ENCODE measurements around the gene FBXO47.
A peak's percentile ranks its signal among the peaks of the same experiment; 100 is the strongest.

Gene FBXO47

GRCh38 chr17:38905375-38905774, 61.8 kb downstream of the FBXO47 start:
- TF ChIP-seq CTCF (IDR thresholded peaks at IDR 0.05) = no peak
- no peak for DNase-seq
- Mint-ChIP-seq H3K4me1 (peaks cover 22% of the 10 kb centered on the region), H3K4me3 (no peak overlapping the region), H3K36me3 (ENCODE audit: low read depth) (peaks cover 27% of the 10 kb centered on the region), H3K9me3 (no peaks in the 10 kb centered on the region), H3K27ac (peak overlapping the region; percentile 66), H3K27me3 (ENCODE audit: low read depth, poor library complexity) (peaks cover 4% of the 10 kb centered on the region)

- no peak overlapping the region for H3K4me3 Mint-ChIP-seq
- peaks cover 22% of the 10 kb centered on the region for H3K4me1 Mint-ChIP-seq
- H3K27me3 Mint-ChIP-seq (ENCODE audit: low read depth, poor library complexity) = peaks cover 4% of the 10 kb centered on the region
- TF ChIP-seq CTCF (IDR thresholded peaks at IDR 0.05) = no peak
- H3K27ac Mint-ChIP-seq = no peak overlapping the region
- DNase-seq = no peak
- H3K36me3 Mint-ChIP-seq (ENCODE audit: low read depth) = peaks cover 27% of the 10 kb centered on the region
- no peaks in the 10 kb centered on the region for H3K9me3 Mint-ChIP-seq
Observed at GRCh38 chr17:38904892-38905291, 62.3 kb downstream of the FBXO47 start.

- no peak for TF ChIP-seq CTCF (IDR thresholded peaks at IDR 0.05)
- no peaks in the 10 kb centered on the region for H3K9me3 Mint-ChIP-seq
- peaks cover 33% of the 10 kb centered on the region for H3K4me1 Mint-ChIP-seq
- H3K27ac Mint-ChIP-seq = no peak overlapping the region
- H3K36me3 Mint-ChIP-seq (ENCODE audit: low read depth) = peaks cover 36% of the 10 kb centered on the region
- no peak overlapping the region for H3K4me3 Mint-ChIP-seq
- no peak for DNase-seq
- peaks cover 4% of the 10 kb centered on the region for H3K27me3 Mint-ChIP-seq (ENCODE audit: low read depth, poor library complexity)
Observed at GRCh38 chr17:38903404-38903803, 63.8 kb downstream of the FBXO47 start.

GRCh38 chr17:38900978-38901656, 66.1 kb downstream of the FBXO47 start:
- H3K4me3 Mint-ChIP-seq = no peak overlapping the region
- H3K9me3 Mint-ChIP-seq = no peaks in the 10 kb centered on the region
- no peak for DNase-seq
- H3K36me3 Mint-ChIP-seq (ENCODE audit: low read depth) = peaks cover 39% of the 10 kb centered on the region
- peaks cover 38% of the 10 kb centered on the region for H3K4me1 Mint-ChIP-seq
- TF ChIP-seq CTCF (IDR thresholded peaks at IDR 0.05) = no peak
- peak overlapping the region; percentile 84 for H3K27ac Mint-ChIP-seq
- H3K27me3 Mint-ChIP-seq (ENCODE audit: low read depth, poor library complexity) = peaks cover 4% of the 10 kb centered on the region

GRCh38 chr17:38899421-38899820, 67.8 kb downstream of the FBXO47 start:
- peaks cover 44% of the 10 kb centered on the region for H3K4me1 Mint-ChIP-seq
- DNase-seq = no peak
- no peak overlapping the region for H3K4me3 Mint-ChIP-seq
- H3K27ac Mint-ChIP-seq = peak overlapping the region; percentile 42
- peaks cover 4% of the 10 kb centered on the region for H3K27me3 Mint-ChIP-seq (ENCODE audit: low read depth, poor library complexity)
- H3K9me3 Mint-ChIP-seq = no peaks in the 10 kb centered on the region
- H3K36me3 Mint-ChIP-seq (ENCODE audit: low read depth) = peaks cover 36% of the 10 kb centered on the region
- TF ChIP-seq CTCF (IDR thresholded peaks at IDR 0.05) = no peak

- Mint-ChIP-seq H3K27ac (peak overlapping the region; percentile 77), H3K36me3 (ENCODE audit: low read depth) (peaks cover 34% of the 10 kb centered on the region), H3K4me1 (peaks cover 44% of the 10 kb centered on the region), H3K4me3 (no peak overlapping the region), H3K27me3 (ENCODE audit: low read depth, poor library complexity) (peaks cover 4% of the 10 kb centered on the region), H3K9me3 (no peaks in the 10 kb centered on the region)
- no peak for DNase-seq
- TF ChIP-seq CTCF (IDR thresholded peaks at IDR 0.05) = no peak
Observed at GRCh38 chr17:38898812-38899348, 68.3 kb downstream of the FBXO47 start.
